NT2/D1 (cell line): ENCODE measurements around the gene CDH12.
"Not testable (repeated sequence)": the region's sequence is repeated elsewhere in the genome, so short reads cannot be mapped to it uniquely, and the experiment has no call there.

ENCODE experiments used
- YY1 ChIP-seq: IDR thresholded peaks from 2 replicates; pipeline ENCODE4 v1.6.1; 2011; ENCODE audit not compliant: insufficient read length, insufficient read depth
- ZNF274 ChIP-seq: IDR thresholded peaks from 2 replicates; pipeline ENCODE4 v1.6.1; 2011; ENCODE audit warnings: mild to moderate bottlenecking, low read depth, low read length

- not testable (repeated sequence) for TF ChIP-seq YY1, ZNF274
Measured at GRCh38 chr5:22774214-22774613, 78.9 kb downstream of the CDH12 start.
